HFF-Myc (cell line): Measurements from ENCODE around the gene TSSC4.

Source experiments
- DNase-seq: peaks from one replicate; pipeline ENCODE4 v3.0.0-alpha.2; 2011; ENCODE audit warnings: low read depth; ENCODE audit errors: extremely low read depth
- H3K4me3 ChIP-seq: replicated peaks from 2 replicates; pipeline ENCODE4 v1.5.1; 2011; ENCODE audit warnings: low read depth, mild to moderate bottlenecking, control low read depth, low read length
- TF ChIP-seq, protein P1 (sequence below): IDR thresholded peaks from 2 replicates; pipeline ENCODE4 v1.5.1; 2012; ENCODE audit warnings: mild to moderate bottlenecking, low read depth, low read length, control low read depth; ENCODE audit errors: missing control alignments

The TSSC4 gene

DNA sequence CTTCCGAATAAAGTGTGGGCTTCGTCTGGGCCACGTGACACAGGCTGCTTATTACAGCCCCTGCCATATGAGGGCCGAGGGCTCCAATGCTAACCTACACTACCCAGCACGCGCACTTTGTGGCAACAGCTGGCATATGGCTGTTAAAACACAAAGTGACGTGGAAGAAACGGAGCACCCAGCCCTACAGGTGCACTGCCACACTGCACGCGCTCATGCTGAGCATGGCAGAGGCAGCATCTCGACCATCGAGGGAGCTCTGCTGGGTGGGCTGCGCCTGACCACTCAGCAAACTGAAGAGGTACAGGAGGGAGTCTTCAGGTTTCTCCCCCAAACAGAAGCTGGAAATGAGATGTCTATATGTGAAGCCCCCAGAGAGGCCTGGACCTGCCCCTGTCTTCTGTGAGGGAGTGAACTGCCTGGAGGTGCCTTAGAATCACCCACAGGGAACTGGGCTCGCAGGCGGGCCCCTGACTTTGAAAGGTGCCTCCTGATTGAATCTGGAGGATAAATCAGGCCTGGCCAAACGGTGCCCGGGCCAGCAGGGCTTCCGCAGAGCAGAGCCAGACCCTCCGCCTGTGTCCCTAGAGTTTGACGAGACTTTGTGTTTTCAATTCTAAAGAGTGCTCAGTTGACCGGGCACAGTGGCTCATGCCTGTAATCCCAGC lies 18.3 kb downstream of the TSSC4 start:
- TF ChIP-seq, protein P1, sequence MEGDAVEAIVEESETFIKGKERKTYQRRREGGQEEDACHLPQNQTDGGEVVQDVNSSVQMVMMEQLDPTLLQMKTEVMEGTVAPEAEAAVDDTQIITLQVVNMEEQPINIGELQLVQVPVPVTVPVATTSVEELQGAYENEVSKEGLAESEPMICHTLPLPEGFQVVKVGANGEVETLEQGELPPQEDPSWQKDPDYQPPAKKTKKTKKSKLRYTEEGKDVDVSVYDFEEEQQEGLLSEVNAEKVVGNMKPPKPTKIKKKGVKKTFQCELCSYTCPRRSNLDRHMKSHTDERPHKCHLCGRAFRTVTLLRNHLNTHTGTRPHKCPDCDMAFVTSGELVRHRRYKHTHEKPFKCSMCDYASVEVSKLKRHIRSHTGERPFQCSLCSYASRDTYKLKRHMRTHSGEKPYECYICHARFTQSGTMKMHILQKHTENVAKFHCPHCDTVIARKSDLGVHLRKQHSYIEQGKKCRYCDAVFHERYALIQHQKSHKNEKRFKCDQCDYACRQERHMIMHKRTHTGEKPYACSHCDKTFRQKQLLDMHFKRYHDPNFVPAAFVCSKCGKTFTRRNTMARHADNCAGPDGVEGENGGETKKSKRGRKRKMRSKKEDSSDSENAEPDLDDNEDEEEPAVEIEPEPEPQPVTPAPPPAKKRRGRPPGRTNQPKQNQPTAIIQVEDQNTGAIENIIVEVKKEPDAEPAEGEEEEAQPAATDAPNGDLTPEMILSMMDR: no peak
- DNase-seq: no peak
- H3K4me3 ChIP-seq: no peak overlapping the region

DNA sequence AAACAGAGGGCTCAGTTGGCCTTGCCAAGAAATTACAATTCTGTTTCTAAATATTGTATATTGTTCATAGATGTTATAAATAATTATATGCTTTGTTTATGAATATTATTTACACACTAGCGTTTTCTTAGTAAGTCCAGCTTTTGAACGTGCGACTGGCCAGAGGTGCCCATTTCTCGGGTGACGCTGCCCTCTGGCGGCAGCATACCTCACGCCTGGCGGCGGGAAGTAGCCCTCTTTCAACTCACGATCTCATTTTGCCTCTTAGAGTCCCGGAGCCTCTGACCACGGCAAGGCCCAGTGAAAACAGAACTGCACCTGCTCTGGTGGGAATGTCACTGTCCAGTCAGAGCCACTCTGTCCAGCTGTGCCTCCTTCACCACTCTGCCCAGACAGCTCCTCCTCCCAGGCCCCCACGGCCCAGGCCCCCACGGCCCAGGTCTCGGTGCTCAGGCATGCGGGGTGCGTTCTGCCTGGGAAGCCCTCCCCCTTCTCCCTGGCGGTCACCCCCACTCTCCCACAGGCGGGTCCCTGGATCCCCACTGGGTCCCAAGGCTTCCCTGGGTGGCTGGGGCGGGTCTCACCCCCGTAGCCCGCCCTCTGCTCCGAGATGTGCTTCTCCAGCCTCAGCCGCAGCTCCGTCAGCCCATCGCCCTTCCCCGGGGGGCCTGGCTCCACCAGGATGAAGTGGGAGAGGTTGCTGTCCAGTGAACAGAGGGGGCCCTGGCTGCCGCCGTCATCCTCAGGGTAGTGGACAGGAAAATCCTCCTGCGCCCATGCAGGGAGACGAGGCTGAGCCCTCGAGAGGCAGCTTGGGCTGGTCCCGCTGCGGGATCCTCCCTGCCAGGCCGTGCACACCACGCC lies 19.3 kb downstream of the TSSC4 start:
- H3K4me3 ChIP-seq: no peak overlapping the region
- TF ChIP-seq, protein P1: peak; percentile 92
- no peak for DNase-seq

DNA sequence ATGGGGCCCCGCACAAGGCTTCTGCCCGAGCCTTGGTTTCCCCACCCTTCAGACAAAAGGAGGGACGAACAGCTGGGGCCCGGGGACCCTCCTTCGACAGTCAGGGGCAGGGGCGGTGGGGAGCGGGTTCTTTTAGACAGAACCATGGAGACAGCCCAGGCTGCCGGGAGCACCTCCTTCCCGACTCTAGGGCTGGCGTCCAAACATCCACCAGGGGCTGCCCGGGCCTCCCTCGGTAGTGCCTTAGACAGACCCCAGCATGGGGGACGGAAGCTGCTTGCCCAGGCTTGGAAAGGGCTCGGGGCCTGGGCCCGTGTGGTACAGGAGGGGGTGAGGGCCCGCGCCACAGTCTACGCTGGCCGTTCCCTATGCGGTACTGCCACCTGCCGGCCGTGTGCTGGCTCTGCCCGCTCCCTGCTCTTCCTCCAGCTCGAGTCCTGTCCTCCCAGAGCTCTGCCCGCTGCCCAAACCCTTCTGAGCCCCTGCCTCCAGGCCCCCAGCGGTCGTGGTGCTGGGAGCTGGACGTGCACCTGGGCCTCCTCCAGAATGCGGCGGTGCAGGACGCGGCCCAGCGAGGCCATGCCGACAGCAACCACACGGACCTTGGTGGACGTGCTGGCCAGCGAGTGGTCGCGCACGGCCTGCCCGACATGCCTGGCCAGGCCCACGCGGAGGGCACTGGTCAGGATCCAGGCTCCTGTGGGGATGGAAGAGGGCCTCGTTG lies 20.1 kb downstream of the TSSC4 start:
- no peak overlapping the region for H3K4me3 ChIP-seq
- TF ChIP-seq, protein P1: peak; percentile 86
- DNase-seq: no peak

DNA sequence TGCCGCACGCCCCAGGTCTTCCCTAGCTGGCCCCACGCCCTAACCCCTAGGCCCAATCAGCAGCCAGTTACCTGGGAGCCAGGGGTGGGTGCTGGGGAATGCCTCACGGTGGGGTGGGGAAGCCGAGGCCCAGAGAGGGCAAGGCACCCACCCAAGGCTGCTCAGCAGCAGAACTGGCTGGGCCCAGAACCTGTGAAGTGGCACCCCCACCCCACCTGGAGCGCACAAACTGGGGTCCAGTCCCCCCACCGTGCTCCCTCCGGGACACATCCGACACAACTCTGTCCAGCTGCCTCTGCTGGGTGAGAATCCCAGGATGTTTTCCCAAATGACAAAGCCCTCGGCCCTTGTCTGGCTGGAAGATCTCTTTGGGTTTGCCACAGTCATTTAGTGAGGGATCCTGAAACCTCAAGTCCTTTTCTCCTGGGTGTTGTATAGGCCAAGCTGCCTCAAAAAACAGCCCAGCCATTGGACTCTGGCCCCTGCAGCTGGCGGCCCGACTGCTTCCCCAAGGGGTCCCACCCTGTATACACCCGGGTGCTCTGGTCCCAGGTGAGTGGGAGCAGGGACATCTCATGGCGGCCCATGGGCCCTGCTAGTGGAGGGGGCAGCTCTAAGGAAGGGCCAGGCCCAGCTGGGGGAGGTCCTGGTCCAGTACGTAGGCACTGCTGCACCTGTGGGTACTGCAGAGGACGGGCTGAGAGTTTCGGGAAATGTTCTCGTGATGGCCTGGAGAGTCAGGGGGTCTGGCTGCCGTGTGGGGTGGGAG lies 20.9 kb downstream of the TSSC4 start:
- TF ChIP-seq, protein P1: no peak
- H3K4me3 ChIP-seq: no peak overlapping the region
- no peak for DNase-seq

DNA sequence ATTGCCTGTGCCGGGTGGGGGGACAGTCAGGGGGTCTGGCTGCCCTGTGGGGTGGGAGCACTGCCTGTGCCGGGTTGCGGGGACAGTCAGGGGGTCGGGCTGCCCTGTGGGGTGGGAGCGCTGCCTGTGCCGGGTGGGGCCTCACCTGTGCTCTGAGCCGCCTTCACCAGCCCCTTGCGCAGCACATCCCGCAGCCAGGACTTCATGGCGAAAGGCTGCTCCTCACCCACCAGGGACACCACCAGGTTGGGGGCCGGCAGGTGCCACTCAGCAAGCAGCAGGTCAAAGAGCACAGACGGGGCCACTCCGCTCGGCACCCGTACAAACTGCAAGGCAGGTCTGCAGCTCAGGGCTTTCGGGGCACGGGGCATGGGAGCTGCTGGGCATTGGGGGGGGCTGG lies 21.4 kb downstream of the TSSC4 start:
- TF ChIP-seq, protein P1: no peak

DNA sequence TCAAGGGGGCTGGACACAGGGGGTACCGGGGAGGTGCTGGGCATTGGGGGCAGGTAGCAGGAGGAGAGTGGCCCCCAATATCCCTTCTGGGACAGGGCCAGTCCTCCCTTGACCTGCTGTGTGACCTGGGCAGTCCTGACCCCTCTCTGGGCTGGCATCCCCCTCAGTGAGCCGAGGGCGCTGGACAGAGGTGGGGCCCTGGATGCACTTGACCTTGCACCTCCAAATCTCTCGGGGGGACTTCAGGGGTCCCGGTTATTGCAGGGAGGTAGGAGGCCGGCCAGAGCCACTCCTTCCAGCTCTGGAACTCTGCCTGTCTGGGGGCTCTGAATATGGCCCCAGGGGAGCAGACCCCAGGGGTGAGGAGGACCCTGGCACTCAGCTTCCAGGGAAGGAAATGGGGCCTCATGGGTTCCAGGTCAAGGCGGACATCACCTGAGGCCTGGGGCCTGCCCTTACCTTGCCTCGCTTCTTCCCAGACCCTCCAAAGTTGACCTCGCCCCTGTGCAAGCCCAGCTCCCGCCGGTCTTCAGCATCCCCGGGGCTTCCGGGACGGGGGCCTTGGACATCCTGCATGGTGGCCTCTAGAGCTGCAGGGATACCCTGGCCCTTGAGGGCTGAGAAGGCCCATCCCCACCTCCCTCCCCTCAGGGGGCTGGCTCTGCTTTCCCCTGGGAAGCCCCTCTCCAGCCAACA lies 22.1 kb downstream of the TSSC4 start:
- TF ChIP-seq, protein P1: no peak
- no peak for DNase-seq

More for the DNA sequence above, 21.4 kb downstream of the TSSC4 start:
- no peak overlapping the region for H3K4me3 ChIP-seq
- DNase-seq: no peak

More for the DNA sequence above, 22.1 kb downstream of the TSSC4 start:
- H3K4me3 ChIP-seq: no peak overlapping the region
